ENCODE measurements around the gene GPR39.
A peak's percentile ranks its signal among the peaks of the same experiment; 100 is the strongest.

Gene GPR39

GRCh38 chr2:132664096-132664495 lies 247.5 kb downstream of the GPR39 start:
- Histone ChIP-seq H3K27ac (ENCODE audit: low read depth in 2 of 2, low read length in 2 of 2) (no peak overlapping the region), H3K4me3 (ENCODE audit: low read length in 2 of 2) (no peak overlapping the region), H3K4me1 (ENCODE audit: control insufficient read depth in 2 of 2, insufficient read depth in 2 of 2, low read length in 2 of 2) (peaks cover 0 to 1% of the 10 kb centered on the region in 2 donors), H3K27me3 (ENCODE audit: control insufficient read depth in 2 of 2, insufficient read depth in 2 of 2, low read length in 2 of 2) (peaks cover 10 to 20% of the 10 kb centered on the region in 2 donors), H3K36me3 (ENCODE audit: control insufficient read depth in 2 of 2, insufficient read depth in 2 of 2, low read length in 2 of 2) (no peaks in the 10 kb centered on the region), H3K9me3 (ENCODE audit: control insufficient read depth in 2 of 2, low read length in 2 of 2) (no peaks in the 10 kb centered on the region), H3K9ac (ENCODE audit: low read depth in 1 of 2, low read length in 2 of 2) (no peak overlapping the region)

DNA sequence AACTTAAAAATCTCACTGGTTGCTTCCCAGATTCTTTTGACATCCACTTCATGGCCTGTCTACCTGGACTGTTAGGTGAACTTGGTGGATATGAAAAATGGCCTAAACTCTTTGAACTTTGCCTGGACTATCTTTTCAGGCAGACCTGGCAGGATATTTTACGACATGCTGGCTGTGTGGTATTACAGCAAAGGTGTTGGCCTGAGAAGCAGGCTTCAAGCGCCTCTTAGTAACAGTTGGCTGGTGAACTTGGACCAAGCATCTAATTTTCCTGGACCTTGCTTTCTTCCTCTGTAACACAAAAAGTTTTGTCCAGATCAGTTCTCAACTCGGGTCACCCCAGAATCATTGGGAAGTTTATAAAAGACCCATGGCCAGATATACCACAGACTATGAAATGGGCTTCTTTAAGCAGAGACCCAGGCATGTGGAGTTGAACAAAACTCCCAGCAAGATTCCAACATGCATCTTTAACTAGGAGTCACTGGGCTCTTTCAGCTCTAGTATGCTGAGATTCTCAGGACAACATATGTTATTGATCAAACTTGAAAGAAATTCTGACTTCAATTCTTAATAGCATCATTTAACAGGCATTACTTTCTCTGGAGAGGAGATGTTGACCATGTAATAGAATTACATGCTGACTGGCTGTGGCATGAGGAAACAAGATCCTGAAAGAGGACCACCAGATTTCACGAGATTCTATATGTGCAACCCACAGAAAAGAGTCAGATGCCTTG lies 249.0 kb downstream of the GPR39 start:
- Histone ChIP-seq H3K4me1 (ENCODE audit: control insufficient read depth in 2 of 2, insufficient read depth in 2 of 2, low read length in 2 of 2) (peaks cover 3 to 7% of the 10 kb centered on the region in 2 donors), H3K27ac (ENCODE audit: low read depth in 2 of 2, low read length in 2 of 2) (no peak overlapping the region), H3K27me3 (ENCODE audit: control insufficient read depth in 2 of 2, insufficient read depth in 2 of 2, low read length in 2 of 2) (peaks cover 14 to 31% of the 10 kb centered on the region in 2 donors), H3K9ac (ENCODE audit: low read depth in 1 of 2, low read length in 2 of 2) (no peak overlapping the region), H3K36me3 (ENCODE audit: control insufficient read depth in 2 of 2, insufficient read depth in 2 of 2, low read length in 2 of 2) (no peaks in the 10 kb centered on the region), H3K9me3 (ENCODE audit: control insufficient read depth in 2 of 2, low read length in 2 of 2) (no peaks in the 10 kb centered on the region), H3K4me3 (ENCODE audit: low read length in 2 of 2) (no peak overlapping the region)

- H3K9me3 ChIP-seq (ENCODE audit: control insufficient read depth in 2 of 2, low read length in 2 of 2), result no peaks in the 10 kb centered on the region
- H3K27ac ChIP-seq (ENCODE audit: low read depth in 2 of 2, low read length in 2 of 2), result no peak overlapping the region
- peaks cover 21 to 36% of the 10 kb centered on the region in 2 donors for H3K27me3 ChIP-seq (ENCODE audit: control insufficient read depth in 2 of 2, insufficient read depth in 2 of 2, low read length in 2 of 2)
- H3K36me3 ChIP-seq (ENCODE audit: control insufficient read depth in 2 of 2, insufficient read depth in 2 of 2, low read length in 2 of 2), result no peaks in the 10 kb centered on the region
- no peak overlapping the region for H3K4me3 ChIP-seq (ENCODE audit: low read length in 2 of 2)
- peaks cover 8% of the 10 kb centered on the region in 2 donors for H3K4me1 ChIP-seq (ENCODE audit: control insufficient read depth in 2 of 2, insufficient read depth in 2 of 2, low read length in 2 of 2)
- no peak overlapping the region for H3K9ac ChIP-seq (ENCODE audit: low read depth in 1 of 2, low read length in 2 of 2)
Observed at GRCh38 chr2:132667706-132668105, 251.1 kb downstream of the GPR39 start.

DNA sequence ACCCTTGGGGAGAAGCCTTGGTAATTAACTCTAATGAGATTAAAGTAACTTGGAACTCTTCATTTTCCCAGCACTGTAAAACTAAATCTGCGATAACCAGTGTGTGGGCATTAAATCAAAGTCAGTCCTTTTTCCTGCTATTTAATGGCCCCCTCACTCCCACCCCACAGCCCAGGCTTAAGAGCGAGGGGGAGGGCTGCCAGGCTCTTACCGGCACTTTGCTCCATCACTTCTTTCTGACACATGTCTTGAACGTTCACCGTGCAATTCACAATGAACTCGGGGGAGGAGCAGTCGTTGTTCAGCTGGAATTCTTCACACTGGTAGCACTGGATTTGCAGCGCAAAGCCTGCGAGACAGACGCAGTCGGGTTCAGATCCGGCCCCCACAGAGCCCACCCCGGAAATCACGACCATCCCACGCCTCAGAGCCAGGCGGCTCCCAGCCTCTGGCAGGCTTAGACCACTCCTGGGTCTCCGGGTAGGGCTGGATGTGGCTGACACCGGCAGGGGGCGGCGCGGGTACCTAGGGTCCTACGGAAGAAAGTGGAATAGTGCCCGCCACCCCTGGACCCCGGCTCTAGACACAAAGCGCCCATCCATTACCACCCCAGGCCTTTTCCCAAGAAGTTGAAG lies 251.7 kb downstream of the GPR39 start:
- peaks cover 8% of the 10 kb centered on the region in 2 donors for H3K4me1 ChIP-seq (ENCODE audit: control insufficient read depth in 2 of 2, insufficient read depth in 2 of 2, low read length in 2 of 2)
- H3K9me3 ChIP-seq (ENCODE audit: control insufficient read depth in 2 of 2, low read length in 2 of 2), result no peaks in the 10 kb centered on the region
- no peaks in the 10 kb centered on the region for H3K36me3 ChIP-seq (ENCODE audit: control insufficient read depth in 2 of 2, insufficient read depth in 2 of 2, low read length in 2 of 2)
- H3K4me3 ChIP-seq (ENCODE audit: low read length in 2 of 2), result no peak overlapping the region
- no peak overlapping the region for H3K27ac ChIP-seq (ENCODE audit: low read depth in 2 of 2, low read length in 2 of 2)
- no peak overlapping the region for H3K9ac ChIP-seq (ENCODE audit: low read depth in 1 of 2, low read length in 2 of 2)
- H3K27me3 ChIP-seq (ENCODE audit: control insufficient read depth in 2 of 2, insufficient read depth in 2 of 2, low read length in 2 of 2), result peaks cover 21 to 36% of the 10 kb centered on the region in 2 donors

- Histone ChIP-seq H3K4me1 (ENCODE audit: control insufficient read depth in 2 of 2, insufficient read depth in 2 of 2, low read length in 2 of 2) (peaks cover 8% of the 10 kb centered on the region in 2 donors), H3K9ac (ENCODE audit: low read depth in 1 of 2, low read length in 2 of 2) (no peak overlapping the region), H3K4me3 (ENCODE audit: low read length in 2 of 2) (peak overlapping the region in 1 of 2 donors; percentile 38), H3K27ac (ENCODE audit: low read depth in 2 of 2, low read length in 2 of 2) (no peak overlapping the region), H3K36me3 (ENCODE audit: control insufficient read depth in 2 of 2, insufficient read depth in 2 of 2, low read length in 2 of 2) (no peaks in the 10 kb centered on the region), H3K27me3 (ENCODE audit: control insufficient read depth in 2 of 2, insufficient read depth in 2 of 2, low read length in 2 of 2) (peaks cover 19 to 36% of the 10 kb centered on the region in 2 donors), H3K9me3 (ENCODE audit: control insufficient read depth in 2 of 2, low read length in 2 of 2) (no peaks in the 10 kb centered on the region)
Observed at GRCh38 chr2:132668987-132669907, 252.6 kb downstream of the GPR39 start.

GRCh38 chr2:132669908-132670495 lies 253.4 kb downstream of the GPR39 start, which contains the start of gene LYPD1:
LYPD1 (minus strand) TSS chr2:132670205; CDS start chr2:132669932, 273 bp downstream.
- Histone ChIP-seq H3K36me3 (ENCODE audit: control insufficient read depth in 2 of 2, insufficient read depth in 2 of 2, low read length in 2 of 2) (no peaks in the 10 kb centered on the region), H3K9me3 (ENCODE audit: control insufficient read depth in 2 of 2, low read length in 2 of 2) (no peaks in the 10 kb centered on the region), H3K4me3 (ENCODE audit: low read length in 2 of 2) (peak within 1 kb of the TSS; percentile 35 to 42), H3K27me3 (ENCODE audit: control insufficient read depth in 2 of 2, insufficient read depth in 2 of 2, low read length in 2 of 2) (peaks cover 18 to 36% of the 10 kb centered on the region in 2 donors), H3K27ac (ENCODE audit: low read depth in 2 of 2, low read length in 2 of 2) (no peak within 1 kb of the TSS), H3K9ac (ENCODE audit: low read depth in 1 of 2, low read length in 2 of 2) (no peak within 1 kb of the TSS), H3K4me1 (ENCODE audit: control insufficient read depth in 2 of 2, insufficient read depth in 2 of 2, low read length in 2 of 2) (peaks cover 8% of the 10 kb centered on the region in 2 donors)

- H3K9me3 ChIP-seq (ENCODE audit: control insufficient read depth in 2 of 2, low read length in 2 of 2), result no peaks in the 10 kb centered on the region
- H3K9ac ChIP-seq (ENCODE audit: low read depth in 1 of 2, low read length in 2 of 2), result no peak overlapping the region
- H3K4me1 ChIP-seq (ENCODE audit: control insufficient read depth in 2 of 2, insufficient read depth in 2 of 2, low read length in 2 of 2), result peaks cover 8% of the 10 kb centered on the region in 2 donors
- H3K4me3 ChIP-seq (ENCODE audit: low read length in 2 of 2), result peak overlapping the region; percentile 35 to 42
- H3K27ac ChIP-seq (ENCODE audit: low read depth in 2 of 2, low read length in 2 of 2), result no peak overlapping the region
- no peaks in the 10 kb centered on the region for H3K36me3 ChIP-seq (ENCODE audit: control insufficient read depth in 2 of 2, insufficient read depth in 2 of 2, low read length in 2 of 2)
- peaks cover 18 to 36% of the 10 kb centered on the region in 2 donors for H3K27me3 ChIP-seq (ENCODE audit: control insufficient read depth in 2 of 2, insufficient read depth in 2 of 2, low read length in 2 of 2)
Observed at GRCh38 chr2:132670496-132671150, 254.0 kb downstream of the GPR39 start.

GRCh38 chr2:132671151-132671835 lies 254.7 kb downstream of the GPR39 start:
- Histone ChIP-seq H3K27me3 (ENCODE audit: control insufficient read depth in 2 of 2, insufficient read depth in 2 of 2, low read length in 2 of 2) (peaks cover 18 to 34% of the 10 kb centered on the region in 2 donors), H3K4me3 (ENCODE audit: low read length in 2 of 2) (peak overlapping the region in 1 of 2 donors; percentile 35), H3K9me3 (ENCODE audit: control insufficient read depth in 2 of 2, low read length in 2 of 2) (no peaks in the 10 kb centered on the region), H3K9ac (ENCODE audit: low read depth in 1 of 2, low read length in 2 of 2) (no peak overlapping the region), H3K27ac (ENCODE audit: low read depth in 2 of 2, low read length in 2 of 2) (no peak overlapping the region), H3K4me1 (ENCODE audit: control insufficient read depth in 2 of 2, insufficient read depth in 2 of 2, low read length in 2 of 2) (peaks cover 8% of the 10 kb centered on the region in 2 donors), H3K36me3 (ENCODE audit: control insufficient read depth in 2 of 2, insufficient read depth in 2 of 2, low read length in 2 of 2) (no peaks in the 10 kb centered on the region)

DNA sequence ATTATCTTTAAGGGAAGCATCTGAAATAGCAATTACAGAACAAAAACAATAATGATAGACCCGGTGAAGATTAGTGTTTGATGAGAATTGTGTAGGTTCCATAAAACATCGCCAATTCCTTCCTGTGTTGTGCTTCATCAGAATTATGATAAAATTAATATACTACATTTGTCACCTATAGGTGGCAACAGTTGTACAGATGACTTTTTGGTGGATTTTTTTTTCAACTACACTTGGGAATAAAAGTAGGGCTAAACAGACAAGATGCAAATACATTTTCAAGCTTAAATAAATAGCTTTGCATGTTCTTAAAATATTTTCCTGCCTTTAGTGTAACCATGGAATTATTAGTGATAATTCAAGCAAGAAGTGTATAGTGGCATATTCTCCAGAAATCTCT lies 260.4 kb downstream of the GPR39 start:
- Histone ChIP-seq H3K36me3 (ENCODE audit: control insufficient read depth in 2 of 2, insufficient read depth in 2 of 2, low read length in 2 of 2) (no peaks in the 10 kb centered on the region), H3K4me3 (ENCODE audit: low read length in 2 of 2) (no peak overlapping the region), H3K9me3 (ENCODE audit: control insufficient read depth in 2 of 2, low read length in 2 of 2) (no peaks in the 10 kb centered on the region), H3K27ac (ENCODE audit: low read depth in 2 of 2, low read length in 2 of 2) (no peak overlapping the region), H3K9ac (ENCODE audit: low read depth in 1 of 2, low read length in 2 of 2) (no peak overlapping the region), H3K4me1 (ENCODE audit: control insufficient read depth in 2 of 2, insufficient read depth in 2 of 2, low read length in 2 of 2) (no peaks in the 10 kb centered on the region), H3K27me3 (ENCODE audit: control insufficient read depth in 2 of 2, insufficient read depth in 2 of 2, low read length in 2 of 2) (no peaks in the 10 kb centered on the region)
